Measurements from ENCODE around the gene MOB3A. TPM values are rescaled to one million over a fixed set of nuclear protein-coding genes. Genes with fewer than 3 reads are reported as not detected.

The MOB3A gene
- total and polyA plus RNA-seq, 2 of the 13 experiments (the other 11 are each of a cell fraction or from before 2014, with no cell fraction given): 3.5 to 17.8 TPM

- TF ChIP-seq ZNF770 (CRISPR knock-in tag; IDR thresholded peaks at IDR 0.05) (peak; percentile 90), HINFP (CRISPR knock-in tag; IDR thresholded peaks at IDR 0.05; ENCODE audit: low read depth) (no peak), ATRX (CRISPR knock-in tag; IDR thresholded peaks at IDR 0.05; ENCODE audit: borderline replicate concordance) (no peak), HNRNPL (IDR thresholded peaks at IDR 0.05; ENCODE audit: low read depth, low read length) (0 out of 2 replicates have a peak, but pooled peaks have one; percentile 50), ZNF235 (CRISPR knock-in tag; IDR thresholded peaks at IDR 0.05; ENCODE audit: borderline replicate concordance) (peak; percentile 38; the same call in 1 of the 2 replicates), SAFB2 (CRISPR knock-in tag; IDR thresholded peaks at IDR 0.05; ENCODE audit: borderline replicate concordance, low read depth) (no peak), NFYB (CRISPR knock-in tag; IDR thresholded peaks at IDR 0.05) (no peak), CBFB (CRISPR knock-in tag; IDR thresholded peaks at IDR 0.05) (no peak), ZNF83 (CRISPR knock-in tag; IDR thresholded peaks at IDR 0.05; ENCODE audit: borderline replicate concordance) (peak; percentile 23; the same call in 1 of the 2 replicates), MLX (CRISPR knock-in tag; IDR thresholded peaks at IDR 0.05) (no peak), E2F1 (CRISPR knock-in tag; IDR thresholded peaks at IDR 0.05) (no peak), TOPORS (CRISPR knock-in tag; IDR thresholded peaks at IDR 0.05) (no peak), BATF2 (CRISPR knock-in tag; IDR thresholded peaks at IDR 0.05) (no peak)
- TF ChIP-seq, protein P1, sequence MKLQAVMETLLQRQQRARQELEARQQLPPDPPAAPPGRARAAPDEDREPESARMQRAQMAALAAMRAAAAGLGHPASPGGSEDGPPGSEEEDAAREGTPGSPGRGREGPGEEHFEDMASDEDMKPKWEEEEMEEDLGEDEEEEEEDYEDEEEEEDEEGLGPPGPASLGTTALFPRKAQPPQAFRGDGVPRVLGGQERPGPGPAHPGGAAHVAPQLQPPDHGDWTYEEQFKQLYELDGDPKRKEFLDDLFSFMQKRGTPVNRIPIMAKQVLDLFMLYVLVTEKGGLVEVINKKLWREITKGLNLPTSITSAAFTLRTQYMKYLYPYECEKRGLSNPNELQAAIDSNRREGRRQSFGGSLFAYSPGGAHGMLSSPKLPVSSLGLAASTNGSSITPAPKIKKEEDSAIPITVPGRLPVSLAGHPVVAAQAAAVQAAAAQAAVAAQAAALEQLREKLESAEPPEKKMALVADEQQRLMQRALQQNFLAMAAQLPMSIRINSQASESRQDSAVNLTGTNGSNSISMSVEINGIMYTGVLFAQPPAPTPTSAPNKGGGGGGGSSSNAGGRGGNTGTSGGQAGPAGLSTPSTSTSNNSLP (IDR thresholded peaks at IDR 0.05; ENCODE audit: low read depth, low read length): no peak
- TF ChIP-seq, protein P2, sequence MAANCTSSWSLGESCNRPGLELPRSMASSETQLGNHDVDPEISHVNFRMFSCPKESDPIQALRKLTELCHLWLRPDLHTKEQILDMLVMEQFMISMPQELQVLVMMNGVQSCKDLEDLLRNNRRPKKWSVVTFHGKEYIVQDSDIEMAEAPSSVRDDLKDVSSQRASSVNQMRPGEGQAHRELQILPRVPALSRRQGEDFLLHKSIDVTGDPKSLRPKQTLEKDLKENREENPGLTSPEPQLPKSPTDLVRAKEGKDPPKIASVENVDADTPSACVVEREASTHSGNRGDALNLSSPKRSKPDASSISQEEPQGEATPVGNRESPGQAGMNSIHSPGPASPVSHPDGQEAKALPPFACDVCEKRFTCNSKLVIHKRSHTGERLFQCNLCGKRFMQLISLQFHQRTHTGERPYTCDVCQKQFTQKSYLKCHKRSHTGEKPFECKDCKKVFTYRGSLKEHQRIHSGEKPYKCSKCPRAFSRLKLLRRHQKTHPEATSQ (CRISPR knock-in tag; IDR thresholded peaks at IDR 0.05; ENCODE audit: borderline replicate concordance): no peak
- TF ChIP-seq, protein P3, sequence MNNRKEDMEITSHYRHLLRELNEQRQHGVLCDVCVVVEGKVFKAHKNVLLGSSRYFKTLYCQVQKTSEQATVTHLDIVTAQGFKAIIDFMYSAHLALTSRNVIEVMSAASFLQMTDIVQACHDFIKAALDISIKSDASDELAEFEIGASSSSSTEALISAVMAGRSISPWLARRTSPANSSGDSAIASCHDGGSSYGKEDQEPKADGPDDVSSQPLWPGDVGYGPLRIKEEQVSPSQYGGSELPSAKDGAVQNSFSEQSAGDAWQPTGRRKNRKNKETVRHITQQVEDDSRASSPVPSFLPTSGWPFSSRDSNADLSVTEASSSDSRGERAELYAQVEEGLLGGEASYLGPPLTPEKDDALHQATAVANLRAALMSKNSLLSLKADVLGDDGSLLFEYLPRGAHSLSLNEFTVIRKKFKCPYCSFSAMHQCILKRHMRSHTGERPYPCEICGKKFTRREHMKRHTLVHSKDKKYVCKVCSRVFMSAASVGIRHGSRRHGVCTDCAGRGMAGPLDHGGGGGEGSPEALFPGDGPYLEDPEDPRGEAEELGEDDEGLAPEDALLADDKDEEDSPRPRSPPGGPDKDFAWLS (CRISPR knock-in tag; IDR thresholded peaks at IDR 0.05; ENCODE audit: borderline replicate concordance): no peak
- TF ChIP-seq, protein P4, sequence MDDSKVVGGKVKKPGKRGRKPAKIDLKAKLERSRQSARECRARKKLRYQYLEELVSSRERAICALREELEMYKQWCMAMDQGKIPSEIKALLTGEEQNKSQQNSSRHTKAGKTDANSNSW (CRISPR knock-in tag; IDR thresholded peaks at IDR 0.05; ENCODE audit: borderline replicate concordance): no peak
These were observed 8.5 kb downstream of the MOB3A start (continued) for GRCh38 chr19:2087621-2088100.

All from HepG2 (cell line).